GM12873 (cell line): ENCODE results near the gene SETD3.

ENCODE experiments used
- TF ChIP-seq, protein P1 (sequence below): IDR thresholded peaks from 2 replicates; pipeline ENCODE4 v1.5.1; 2012; ENCODE audit warnings: low read depth, mild to moderate bottlenecking, moderate library complexity, low read length, control low read depth; ENCODE audit not compliant: insufficient read depth; ENCODE audit errors: missing control alignments

SETD3 gene

GRCh38 chr14:99478128-99478527, 2.5 kb downstream of the SETD3 start:
- TF ChIP-seq, protein P1, sequence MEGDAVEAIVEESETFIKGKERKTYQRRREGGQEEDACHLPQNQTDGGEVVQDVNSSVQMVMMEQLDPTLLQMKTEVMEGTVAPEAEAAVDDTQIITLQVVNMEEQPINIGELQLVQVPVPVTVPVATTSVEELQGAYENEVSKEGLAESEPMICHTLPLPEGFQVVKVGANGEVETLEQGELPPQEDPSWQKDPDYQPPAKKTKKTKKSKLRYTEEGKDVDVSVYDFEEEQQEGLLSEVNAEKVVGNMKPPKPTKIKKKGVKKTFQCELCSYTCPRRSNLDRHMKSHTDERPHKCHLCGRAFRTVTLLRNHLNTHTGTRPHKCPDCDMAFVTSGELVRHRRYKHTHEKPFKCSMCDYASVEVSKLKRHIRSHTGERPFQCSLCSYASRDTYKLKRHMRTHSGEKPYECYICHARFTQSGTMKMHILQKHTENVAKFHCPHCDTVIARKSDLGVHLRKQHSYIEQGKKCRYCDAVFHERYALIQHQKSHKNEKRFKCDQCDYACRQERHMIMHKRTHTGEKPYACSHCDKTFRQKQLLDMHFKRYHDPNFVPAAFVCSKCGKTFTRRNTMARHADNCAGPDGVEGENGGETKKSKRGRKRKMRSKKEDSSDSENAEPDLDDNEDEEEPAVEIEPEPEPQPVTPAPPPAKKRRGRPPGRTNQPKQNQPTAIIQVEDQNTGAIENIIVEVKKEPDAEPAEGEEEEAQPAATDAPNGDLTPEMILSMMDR = no peak

GRCh38 chr14:99476864-99477263, 3.8 kb downstream of the SETD3 start:
- TF ChIP-seq, protein P1 = no peak

GRCh38 chr14:99475660-99476059, 5.0 kb downstream of the SETD3 start:
- TF ChIP-seq, protein P1 = no peak

DNA sequence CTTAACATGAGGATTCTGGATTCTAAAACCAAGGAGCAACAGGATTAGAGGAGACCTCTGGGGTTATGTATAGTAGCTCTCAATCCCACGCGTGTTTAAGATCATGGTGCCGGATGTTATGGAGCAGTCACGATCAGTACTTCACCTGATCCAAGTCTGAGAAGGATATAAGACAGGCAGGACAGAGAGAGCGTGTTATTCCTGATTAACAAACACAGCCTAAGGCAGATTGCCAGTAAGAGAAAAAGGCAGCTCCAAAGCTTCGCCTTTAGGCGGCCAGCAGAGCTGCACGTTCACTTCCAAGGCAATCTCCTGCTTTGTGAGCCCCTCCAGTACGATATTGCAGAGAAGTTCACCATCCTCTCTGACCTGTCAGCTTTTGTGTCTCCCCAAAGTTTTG, 5.5 kb downstream of the SETD3 start:
- TF ChIP-seq, protein P1 = no peak

- TF ChIP-seq, protein P1 = no peak
Measured at GRCh38 chr14:99473458-99473857, 7.2 kb downstream of the SETD3 start.

DNA sequence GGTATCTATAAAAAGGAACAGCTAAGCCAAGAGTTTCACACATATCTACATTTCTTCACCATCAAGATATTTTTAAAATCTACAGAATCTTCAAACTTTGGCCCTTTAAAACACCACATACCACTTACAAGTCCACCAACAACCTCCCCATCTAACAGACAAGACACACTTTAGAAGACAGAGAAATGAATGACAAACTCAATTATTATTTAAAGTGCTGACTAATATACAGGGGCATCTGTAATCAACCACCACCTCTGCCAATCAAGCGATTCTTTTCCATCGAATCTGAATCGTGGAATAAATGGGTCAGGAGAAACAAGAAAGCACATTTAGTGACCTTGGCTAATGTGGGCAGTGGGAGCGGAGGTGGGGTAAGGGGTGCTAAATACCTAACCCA, 7.7 kb downstream of the SETD3 start:
- TF ChIP-seq, protein P1 = no peak

DNA sequence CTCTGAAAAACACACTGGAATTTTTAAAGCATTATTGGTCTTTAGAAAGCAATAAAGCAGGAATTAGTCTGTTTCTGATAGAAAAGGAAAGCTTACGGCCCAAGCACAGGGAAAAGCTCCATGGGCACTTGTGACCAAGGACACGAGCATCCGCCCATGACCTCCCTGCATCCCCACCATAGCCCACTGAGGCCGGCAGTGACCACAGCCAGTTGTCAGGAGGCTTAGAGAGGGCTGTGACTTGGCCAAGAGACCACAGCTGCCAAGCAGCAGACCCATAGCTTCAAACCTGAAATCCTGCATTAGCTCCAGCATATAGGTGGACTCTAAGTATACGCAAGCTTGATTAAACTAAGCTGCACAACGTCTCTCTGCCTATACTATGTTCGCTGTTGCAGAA, 8.9 kb downstream of the SETD3 start:
- TF ChIP-seq, protein P1 = no peak
